Breast epithelium (tissue), 3 donors: ENCODE measurements around the gene FAM234A.

ENCODE experiments used
- POLR2A ChIP-seq: fragments of 450-650 bp; IDR thresholded peaks from one replicate; pipeline ENCODE4 v1.6.1; 2016; ENCODE audit warnings: antibody characterized with exemption, mild to moderate bottlenecking, moderate library complexity
- POLR2AphosphoS5 ChIP-seq, 3 donors: sonication (generic); formaldehyde crosslinking; IDR thresholded peaks; one replicate each; pipeline ENCODE4 v1.6.1; 2017; ENCODE audit warnings: antibody characterized with exemption in 3 of 3
- TF ChIP-seq, protein P1 (sequence below), 3 donors: fragments of 450-650 bp; IDR thresholded peaks; one replicate each; pipeline ENCODE4 v1.5.1; 2016 to 2017; ENCODE audit warnings: antibody characterized with exemption in 3 of 3, mild to moderate bottlenecking in 3 of 3, moderate library complexity in 3 of 3

DNA sequence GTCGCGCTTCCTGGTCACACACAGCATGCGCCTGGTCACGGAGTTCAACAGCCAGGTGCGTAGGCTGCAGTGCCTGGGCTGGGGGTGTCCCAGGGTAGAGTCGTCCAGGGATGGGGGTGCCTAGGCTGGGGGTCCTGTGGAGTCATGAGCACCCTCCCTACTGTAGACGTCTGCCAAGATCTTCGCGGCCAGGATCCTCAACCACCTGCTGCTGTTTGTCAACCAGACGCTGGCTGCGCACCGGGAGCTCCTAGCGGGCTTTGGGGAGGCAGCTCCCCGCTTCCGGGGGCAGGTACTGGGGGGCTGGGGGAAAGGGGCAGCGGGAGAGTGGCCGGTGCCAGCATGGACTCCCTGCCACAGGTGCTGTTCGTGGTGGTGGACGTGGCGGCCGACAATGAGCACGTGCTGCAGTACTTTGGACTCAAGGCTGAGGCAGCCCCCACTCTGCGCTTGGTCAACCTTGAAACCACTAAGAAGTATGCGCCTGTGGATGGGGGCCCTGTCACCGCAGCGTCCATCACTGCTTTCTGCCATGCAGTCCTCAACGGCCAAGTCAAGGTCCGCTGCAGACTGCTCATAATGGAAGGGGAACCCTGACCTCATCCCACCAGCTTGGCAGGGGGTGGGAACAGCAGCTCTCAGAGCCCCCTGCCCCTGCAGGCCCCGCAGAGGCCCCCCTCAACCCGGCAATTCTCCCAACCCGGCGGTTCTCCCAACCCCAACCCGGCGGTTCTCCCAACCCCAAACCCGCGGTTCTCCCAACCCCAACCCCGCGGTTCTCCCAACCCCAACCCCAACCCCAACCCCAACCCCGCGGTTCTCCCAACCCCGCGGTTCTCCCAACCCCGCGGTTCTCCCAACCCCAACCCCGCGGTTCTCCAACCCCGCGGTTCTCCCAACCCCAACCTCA, 50.8 kb downstream of the FAM234A start:
- TF ChIP-seq, protein P1, sequence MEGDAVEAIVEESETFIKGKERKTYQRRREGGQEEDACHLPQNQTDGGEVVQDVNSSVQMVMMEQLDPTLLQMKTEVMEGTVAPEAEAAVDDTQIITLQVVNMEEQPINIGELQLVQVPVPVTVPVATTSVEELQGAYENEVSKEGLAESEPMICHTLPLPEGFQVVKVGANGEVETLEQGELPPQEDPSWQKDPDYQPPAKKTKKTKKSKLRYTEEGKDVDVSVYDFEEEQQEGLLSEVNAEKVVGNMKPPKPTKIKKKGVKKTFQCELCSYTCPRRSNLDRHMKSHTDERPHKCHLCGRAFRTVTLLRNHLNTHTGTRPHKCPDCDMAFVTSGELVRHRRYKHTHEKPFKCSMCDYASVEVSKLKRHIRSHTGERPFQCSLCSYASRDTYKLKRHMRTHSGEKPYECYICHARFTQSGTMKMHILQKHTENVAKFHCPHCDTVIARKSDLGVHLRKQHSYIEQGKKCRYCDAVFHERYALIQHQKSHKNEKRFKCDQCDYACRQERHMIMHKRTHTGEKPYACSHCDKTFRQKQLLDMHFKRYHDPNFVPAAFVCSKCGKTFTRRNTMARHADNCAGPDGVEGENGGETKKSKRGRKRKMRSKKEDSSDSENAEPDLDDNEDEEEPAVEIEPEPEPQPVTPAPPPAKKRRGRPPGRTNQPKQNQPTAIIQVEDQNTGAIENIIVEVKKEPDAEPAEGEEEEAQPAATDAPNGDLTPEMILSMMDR (IDR thresholded peaks at IDR 0.05) = no peak
- TF ChIP-seq POLR2A (no peak), POLR2AphosphoS5 (IDR thresholded peaks at IDR 0.05) (no peak)
